Subcutaneous adipose tissue (tissue), 4 donors: Measurements from ENCODE around the gene ARID5B. TPM values are rescaled to one million over a fixed set of nuclear protein-coding genes. Genes with fewer than 3 reads are reported as not detected.

Experiments
- total RNA-seq, 4 donors: library from RNA; depleted of rRNA; stranded (reverse); fragments of >200 nt; gene quantifications; one replicate each; pipeline ENCODE4 v1.1.0, GENCODE V29; 2016
- TF ChIP-seq, protein P1 (sequence below): fragments of 450-650 bp; IDR thresholded peaks from one replicate; pipeline ENCODE4 v1.5.1; 2016; ENCODE audit warnings: low read depth, mild to moderate bottlenecking, control low read depth, antibody characterized with exemption, moderate library complexity

ARID5B gene
- total RNA-seq, 4 donors from 2014 or later: 61.4 to 193 (median 86.2) TPM

DNA sequence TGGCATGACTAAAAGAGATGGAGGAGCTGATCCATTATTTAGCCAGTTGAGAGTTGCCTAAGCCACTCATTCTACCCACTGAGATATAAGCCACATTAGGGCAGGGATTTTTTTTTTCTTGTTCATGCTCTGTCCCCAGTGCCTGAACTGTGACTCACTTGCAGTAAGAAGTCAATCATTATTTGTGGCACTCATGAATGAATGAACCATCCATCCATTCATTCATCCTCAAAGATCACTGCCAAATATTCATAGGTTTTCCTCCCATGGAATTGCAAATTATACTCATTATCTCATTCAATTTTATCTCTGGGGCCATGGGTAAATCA lies 22.8 kb upstream of the ARID5B start:
- TF ChIP-seq, protein P1, sequence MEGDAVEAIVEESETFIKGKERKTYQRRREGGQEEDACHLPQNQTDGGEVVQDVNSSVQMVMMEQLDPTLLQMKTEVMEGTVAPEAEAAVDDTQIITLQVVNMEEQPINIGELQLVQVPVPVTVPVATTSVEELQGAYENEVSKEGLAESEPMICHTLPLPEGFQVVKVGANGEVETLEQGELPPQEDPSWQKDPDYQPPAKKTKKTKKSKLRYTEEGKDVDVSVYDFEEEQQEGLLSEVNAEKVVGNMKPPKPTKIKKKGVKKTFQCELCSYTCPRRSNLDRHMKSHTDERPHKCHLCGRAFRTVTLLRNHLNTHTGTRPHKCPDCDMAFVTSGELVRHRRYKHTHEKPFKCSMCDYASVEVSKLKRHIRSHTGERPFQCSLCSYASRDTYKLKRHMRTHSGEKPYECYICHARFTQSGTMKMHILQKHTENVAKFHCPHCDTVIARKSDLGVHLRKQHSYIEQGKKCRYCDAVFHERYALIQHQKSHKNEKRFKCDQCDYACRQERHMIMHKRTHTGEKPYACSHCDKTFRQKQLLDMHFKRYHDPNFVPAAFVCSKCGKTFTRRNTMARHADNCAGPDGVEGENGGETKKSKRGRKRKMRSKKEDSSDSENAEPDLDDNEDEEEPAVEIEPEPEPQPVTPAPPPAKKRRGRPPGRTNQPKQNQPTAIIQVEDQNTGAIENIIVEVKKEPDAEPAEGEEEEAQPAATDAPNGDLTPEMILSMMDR: no peak

DNA sequence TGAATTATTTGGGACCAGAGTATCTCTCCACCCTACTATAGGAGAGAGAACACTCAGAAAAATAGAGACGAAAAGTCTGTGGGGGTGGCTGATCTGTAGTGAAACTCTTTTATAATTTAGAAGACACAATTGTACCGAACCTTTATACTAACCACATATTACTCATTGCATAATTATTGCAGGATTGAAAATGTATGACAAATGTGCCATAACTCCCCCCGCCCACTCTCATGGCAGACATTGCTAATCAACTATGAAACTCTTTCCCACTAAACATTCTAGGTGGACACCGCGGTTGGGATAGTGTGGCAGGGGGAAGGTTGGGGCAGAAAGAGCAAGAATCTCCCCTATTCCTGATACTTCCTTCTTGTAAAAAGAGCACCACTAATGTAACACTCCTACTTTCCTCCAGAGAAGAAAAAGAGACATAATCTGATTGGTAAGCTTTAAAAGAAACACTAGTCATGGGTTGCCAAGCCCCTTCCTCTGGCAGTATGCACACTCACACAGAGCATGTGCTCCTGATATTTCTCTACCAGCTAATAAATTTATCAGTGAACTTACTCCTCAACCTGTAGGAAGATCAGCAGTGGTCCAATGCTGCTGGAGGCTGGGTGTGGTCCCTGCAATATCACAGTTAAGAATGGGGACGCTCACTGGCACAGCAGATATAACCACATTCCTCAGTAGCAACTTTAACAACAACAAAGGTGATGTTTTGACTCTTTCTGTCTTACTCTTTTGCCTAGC lies 18.7 kb upstream of the ARID5B start:
- TF ChIP-seq, protein P1: no peak

DNA sequence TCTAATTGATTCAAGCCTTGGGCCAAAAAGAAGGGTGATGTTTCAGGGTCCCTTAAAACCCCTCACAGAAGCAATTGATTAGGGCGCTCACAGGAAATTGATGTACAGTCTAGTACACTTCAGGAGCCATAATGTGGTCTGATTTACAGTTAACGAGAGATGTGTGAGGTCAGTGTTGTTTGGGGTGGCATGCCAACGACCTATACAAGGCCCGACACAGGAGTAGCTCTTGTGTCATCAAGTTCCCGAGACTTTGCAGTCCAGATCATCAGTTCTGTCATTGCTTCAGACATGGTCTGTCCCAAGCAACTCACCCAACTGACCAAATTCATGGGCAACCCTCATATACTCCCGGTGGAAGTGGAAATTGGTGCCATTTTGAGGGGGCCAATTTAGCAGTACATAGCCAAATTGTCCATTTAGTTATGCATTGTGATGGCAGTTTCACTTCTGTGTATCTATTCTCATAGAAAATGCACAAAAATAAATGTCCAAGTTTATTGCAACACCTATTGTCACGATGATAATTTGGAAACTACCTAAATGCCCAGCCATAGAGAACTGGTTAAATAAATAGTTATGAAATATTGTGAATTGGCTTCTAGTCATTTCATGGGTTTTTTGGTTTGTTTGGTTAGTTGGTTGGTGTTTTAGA lies 18.0 kb upstream of the ARID5B start:
- TF ChIP-seq, protein P1: no peak

DNA sequence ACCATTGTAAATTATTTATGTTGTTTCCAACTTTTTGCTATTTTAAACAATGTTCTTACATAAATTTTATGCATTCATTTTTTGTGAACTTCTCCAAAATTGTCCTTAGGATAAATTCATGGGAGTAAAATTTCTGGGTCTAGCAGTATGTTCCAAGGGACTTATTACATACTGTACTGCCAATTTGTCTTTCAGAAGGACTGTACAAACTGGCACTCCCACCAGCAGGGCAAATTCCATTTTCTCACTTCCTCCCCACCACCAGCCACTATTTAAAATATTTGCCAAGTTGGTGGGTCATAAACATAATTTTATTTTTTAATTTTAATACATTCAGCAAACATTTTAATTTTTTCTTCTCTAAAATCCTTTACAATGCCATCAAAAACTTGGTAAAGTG lies 13.7 kb upstream of the ARID5B start:
- TF ChIP-seq, protein P1: no peak

DNA sequence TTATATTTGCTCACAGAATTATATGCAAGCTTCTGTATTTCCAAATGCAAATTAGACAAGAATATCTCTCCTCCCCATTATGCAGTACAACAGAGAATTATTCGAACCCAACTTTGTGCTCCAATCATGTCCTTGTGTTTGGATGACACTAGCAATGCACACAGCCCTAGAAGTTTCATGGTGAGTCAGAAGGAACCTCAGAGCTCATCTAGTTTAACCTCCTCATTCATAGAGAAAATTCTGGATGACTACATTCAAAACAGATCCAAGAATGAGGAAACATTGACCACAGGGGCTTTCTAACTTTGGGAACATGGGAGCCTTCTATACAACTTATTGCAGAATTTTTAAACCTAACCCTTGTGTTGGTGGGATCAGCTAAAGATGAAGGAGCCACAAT lies 12.8 kb upstream of the ARID5B start:
- TF ChIP-seq, protein P1: no peak

DNA sequence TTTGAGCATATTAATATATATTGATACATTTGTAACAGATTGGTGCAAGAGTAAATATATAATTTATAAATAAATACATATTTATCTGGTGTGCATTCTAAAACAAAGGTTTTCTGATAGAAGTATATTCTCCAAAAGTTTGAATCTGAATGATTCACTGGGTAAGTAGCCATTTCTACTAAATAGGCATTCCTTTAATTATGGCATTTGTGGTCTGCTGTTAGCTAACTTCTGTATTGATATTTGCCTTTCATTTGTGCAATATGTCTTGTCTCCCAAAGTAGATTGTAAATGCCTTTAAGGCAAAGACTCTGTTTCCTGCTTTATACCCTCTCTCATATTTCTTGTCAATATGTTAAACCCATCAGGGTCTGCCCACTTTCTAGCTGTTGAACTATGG lies 11.1 kb upstream of the ARID5B start:
- TF ChIP-seq, protein P1: no peak

DNA sequence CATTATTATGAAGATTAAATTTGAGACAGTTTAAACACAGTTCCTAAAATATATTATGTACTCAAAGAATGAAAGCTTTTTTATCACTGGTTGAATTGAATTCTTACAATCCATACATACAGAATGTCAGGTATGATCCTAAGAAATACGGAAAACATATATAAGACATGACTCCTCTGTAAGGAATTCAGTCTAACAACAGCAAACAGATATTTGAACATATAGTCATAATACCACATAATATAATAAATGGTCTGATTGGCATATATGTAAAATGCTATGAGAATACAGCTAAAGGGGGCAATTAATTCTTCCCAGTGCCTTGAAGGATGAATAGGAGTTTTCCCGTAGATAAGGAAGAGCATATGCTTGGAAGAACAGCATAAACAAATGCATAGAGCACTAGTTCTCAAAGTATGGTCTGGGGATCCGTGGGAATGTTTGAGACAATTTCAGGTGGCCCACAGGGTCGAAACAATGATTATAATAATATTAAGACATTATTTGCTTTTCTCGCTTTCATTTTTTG lies 10.6 kb upstream of the ARID5B start:
- TF ChIP-seq, protein P1: no peak
